Measurements from ENCODE around the gene EXOC6B. TPM values are rescaled to one million over a fixed set of nuclear protein-coding genes. Genes with fewer than 3 reads are reported as not detected.

Gene EXOC6B
- total RNA-seq, 1 donor from 2014 or later = 139 TPM

- peaks cover 58% of the 10 kb centered on the region for H3K27me3 ChIP-seq (ENCODE audit: low read depth)
- H3K9me3 ChIP-seq (replicated peaks) = no peaks in the 10 kb centered on the region
- H3K4me1 ChIP-seq = no peaks in the 10 kb centered on the region
- intact Hi-C loops (cut with micrococcal nuclease) = loop anchor here (10.0 kb wide), 1 partner anchor 352 kb away; no protein-coding TSS in a partner anchor
- H3K4me3 ChIP-seq = no peak overlapping the region
- no peak overlapping the region for H3K27ac ChIP-seq (replicated peaks)
- no peaks in the 10 kb centered on the region for H3K36me3 ChIP-seq
- no peak for DNase-seq
- no peak for TF ChIP-seq CTCF (IDR thresholded peaks at IDR 0.05; ENCODE audit: borderline replicate concordance)
Measured at GRCh38 chr2:72156872-72157271, 669.0 kb downstream of the EXOC6B start.

DNA sequence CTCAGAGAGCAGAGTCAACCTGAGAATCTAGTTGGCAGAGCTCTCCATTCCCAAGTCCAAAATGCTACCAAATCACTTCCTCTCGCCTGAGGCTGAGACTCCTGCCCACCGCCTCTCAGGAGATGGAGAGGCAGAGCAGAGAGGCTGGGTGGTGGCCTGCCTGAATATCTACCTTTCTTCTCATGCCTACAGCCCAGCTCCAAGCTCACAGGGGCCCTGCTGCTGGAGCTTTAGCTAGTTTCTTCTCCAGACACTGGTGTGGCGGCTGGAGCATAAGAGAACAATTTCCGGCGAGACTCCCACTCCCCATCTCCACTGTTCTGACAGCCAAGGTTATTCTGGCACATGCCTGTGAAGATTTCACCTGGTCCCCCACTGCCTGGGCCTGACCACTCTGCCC lies 670.1 kb downstream of the EXOC6B start:
- H3K36me3 ChIP-seq = no peaks in the 10 kb centered on the region
- peaks cover 68% of the 10 kb centered on the region for H3K27me3 ChIP-seq (ENCODE audit: low read depth)
- H3K4me1 ChIP-seq = no peaks in the 10 kb centered on the region
- no peak overlapping the region for H3K27ac ChIP-seq (replicated peaks)
- no peak for TF ChIP-seq CTCF (IDR thresholded peaks at IDR 0.05; ENCODE audit: borderline replicate concordance)
- H3K4me3 ChIP-seq = no peak overlapping the region
- no peak for DNase-seq
- intact Hi-C loops (cut with micrococcal nuclease) = loop anchor here (10.0 kb wide), 1 partner anchor 351 kb away; no protein-coding TSS in a partner anchor
- no peaks in the 10 kb centered on the region for H3K9me3 ChIP-seq (replicated peaks)

GRCh38 chr2:72155151-72155550 lies 670.7 kb downstream of the EXOC6B start:
- no peak for TF ChIP-seq CTCF (IDR thresholded peaks at IDR 0.05; ENCODE audit: borderline replicate concordance)
- no peak for DNase-seq
- no peaks in the 10 kb centered on the region for H3K9me3 ChIP-seq (replicated peaks)
- peaks cover 71% of the 10 kb centered on the region for H3K27me3 ChIP-seq (ENCODE audit: low read depth)
- H3K36me3 ChIP-seq = no peaks in the 10 kb centered on the region
- no peak overlapping the region for H3K4me3 ChIP-seq
- intact Hi-C loops (cut with micrococcal nuclease) = loop anchor here (10.0 kb wide), 1 partner anchor 350 kb away; no protein-coding TSS in a partner anchor
- H3K27ac ChIP-seq (replicated peaks) = no peak overlapping the region
- peaks cover 5% of the 10 kb centered on the region for H3K4me1 ChIP-seq

DNA sequence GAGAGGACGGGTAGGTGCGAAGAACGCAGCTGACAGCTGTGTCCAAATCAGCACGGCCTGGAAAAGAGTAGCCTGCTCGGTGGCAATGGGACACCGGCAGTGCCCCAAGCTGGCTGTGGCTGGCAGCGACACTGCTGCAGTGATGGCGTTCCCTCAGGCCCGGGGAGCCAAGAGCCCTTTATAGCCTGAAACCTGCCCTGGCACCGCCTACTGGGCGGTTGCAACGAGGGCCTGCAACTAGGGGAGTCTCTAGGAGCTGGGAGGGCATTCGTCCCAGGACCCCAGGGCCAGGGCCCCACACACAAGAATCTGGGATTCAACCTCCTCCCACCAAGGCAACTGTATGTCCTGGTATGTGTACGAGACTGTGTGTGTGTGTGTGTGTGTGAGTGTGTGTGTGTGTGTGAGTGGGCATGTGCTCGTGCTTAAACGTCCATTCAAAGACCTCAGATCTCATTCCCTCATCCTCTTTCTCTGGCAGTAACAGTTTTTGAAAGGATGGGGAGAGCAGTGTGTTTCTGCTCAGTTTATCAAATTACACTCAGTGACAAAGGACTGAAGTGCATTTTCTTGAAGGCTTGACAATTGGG lies 671.4 kb downstream of the EXOC6B start:
- Histone ChIP-seq H3K4me3 (no peak overlapping the region), H3K36me3 (no peaks in the 10 kb centered on the region), H3K9me3 (replicated peaks) (no peaks in the 10 kb centered on the region), H3K27ac (replicated peaks) (no peak overlapping the region), H3K4me1 (peaks cover 11% of the 10 kb centered on the region), H3K27me3 (ENCODE audit: low read depth) (peaks cover 77% of the 10 kb centered on the region)
- DNase-seq = no peak
- intact Hi-C loops (cut with micrococcal nuclease) = loop anchor here (5.0 to 10.0 kb wide), 2 partner anchors 232 to 350 kb away; no protein-coding TSS in a partner anchor
- no peak for TF ChIP-seq CTCF (IDR thresholded peaks at IDR 0.05; ENCODE audit: borderline replicate concordance)

DNA sequence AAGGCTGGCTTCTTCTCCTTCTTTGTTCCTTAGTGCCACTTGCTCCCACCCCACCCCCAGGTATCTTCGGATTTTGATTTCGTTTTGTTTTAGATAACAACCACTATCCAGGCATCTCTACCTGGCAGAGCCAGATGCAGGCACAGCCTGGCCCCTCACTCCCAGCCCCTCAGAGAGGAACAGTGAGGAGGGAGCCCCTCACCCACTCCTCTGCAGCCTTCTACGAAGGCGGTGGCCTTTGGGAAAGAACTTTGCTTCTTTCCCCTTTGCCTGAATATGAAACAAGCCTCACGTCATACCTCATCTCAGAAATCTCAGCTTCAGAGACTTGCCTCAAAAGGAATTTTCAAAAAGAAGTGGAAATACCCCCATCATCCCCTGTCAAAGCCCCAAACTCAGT lies 671.9 kb downstream of the EXOC6B start:
- intact Hi-C loops (cut with micrococcal nuclease) = loop anchor here (5.0 to 10.0 kb wide), 2 partner anchors 232 to 349 kb away; no protein-coding TSS in a partner anchor
- no peak for TF ChIP-seq CTCF (IDR thresholded peaks at IDR 0.05; ENCODE audit: borderline replicate concordance)
- Histone ChIP-seq H3K4me3 (no peak overlapping the region), H3K36me3 (no peaks in the 10 kb centered on the region), H3K27ac (replicated peaks) (no peak overlapping the region), H3K27me3 (ENCODE audit: low read depth) (peaks cover 83% of the 10 kb centered on the region), H3K9me3 (replicated peaks) (no peaks in the 10 kb centered on the region), H3K4me1 (peaks cover 17% of the 10 kb centered on the region)
- DNase-seq = no peak

All from left ventricle myocardium inferior (tissue), 1 donor.